HepG2 (cell line): ENCODE measurements around the gene HSDL1. TPM values are rescaled to one million over a fixed set of nuclear protein-coding genes. Genes with fewer than 3 reads are reported as not detected.
A peak's percentile ranks its signal among the peaks of the same experiment; 100 is the strongest.

ENCODE experiments used
- AKAP8 ChIP-seq: sonication (generic); formaldehyde crosslinking; IDR thresholded peaks from 2 replicates; pipeline ENCODE4 v1.5.1; 2020; ENCODE audit warnings: mild to moderate bottlenecking, missing genetic modification reagents
- ARHGAP35 ChIP-seq: sonication (generic); formaldehyde crosslinking; IDR thresholded peaks from 2 replicates; pipeline ENCODE4 v1.9.0; 2022; ENCODE audit warnings: mild to moderate bottlenecking, inconsistent platforms, moderate library complexity, missing genetic modification reagents, borderline replicate concordance
- E2F1 ChIP-seq: sonication (generic); formaldehyde crosslinking; IDR thresholded peaks from 2 replicates; pipeline ENCODE4 v1.5.0; 2020; ENCODE audit warnings: missing genetic modification reagents
- HNRNPK ChIP-seq: fragments of 200-400 bp; formaldehyde crosslinking; IDR thresholded peaks from 2 replicates; pipeline ENCODE4 v1.6.1; 2018; ENCODE audit warnings: low read length, low read depth, moderate library complexity, mild to moderate bottlenecking; ENCODE audit not compliant: poor library complexity, severe bottlenecking
- KDM2A ChIP-seq: sonication (generic); formaldehyde crosslinking; IDR thresholded peaks from 2 replicates; pipeline ENCODE4 v1.4.0; 2020; ENCODE audit warnings: low read depth, missing genetic modification reagents, borderline replicate concordance
- KDM5A ChIP-seq: fragments of 200-600 bp; sonication (generic); IDR thresholded peaks from 2 replicates; pipeline ENCODE4 v1.7.0; 2018; ENCODE audit warnings: antibody characterized with exemption, mild to moderate bottlenecking, low read length, borderline replicate concordance
- MAFF ChIP-seq: IDR thresholded peaks from 2 replicates; pipeline ENCODE4 v1.6.1; 2011; ENCODE audit warnings: low read depth, low read length, improper control_type of control experiment
- RNF2 ChIP-seq: fragments of 450-650 bp; conservative IDR thresholded peaks from 2 replicates; pipeline ENCODE4 v1.6.1; 2016; ENCODE audit warnings: low read depth
- SMARCC2 ChIP-seq: fragments of 450-650 bp; IDR thresholded peaks from 2 replicates; pipeline ENCODE4 v1.6.1; 2017; ENCODE audit warnings: antibody characterized with exemption, mild to moderate bottlenecking
- SOX13 ChIP-seq, 3 experiments: fragments of 450-650 bp in 1 of 3; sonication (generic) in 1 of 3; formaldehyde crosslinking in 1 of 3; IDR thresholded peaks in 2 of 3; conservative IDR thresholded peaks in 1 of 3; 2 replicates each; pipeline versions ENCODE4 v1.5.0 to v1.6.1; 2016 to 2020; ENCODE audit warnings: antibody characterized with exemption in 1 of 3, mild to moderate bottlenecking in 1 of 3, missing compliant biosample characterization in 1 of 3, missing genetic modification reagents in 1 of 3, moderate library complexity in 1 of 3
- ZNF225 ChIP-seq: sonication (generic); formaldehyde crosslinking; IDR thresholded peaks from 2 replicates; pipeline ENCODE4 v1.4.0; 2020; ENCODE audit warnings: mild to moderate bottlenecking, missing genetic modification reagents
- ZNF326 ChIP-seq: sonication (generic); formaldehyde crosslinking; IDR thresholded peaks from 2 replicates; pipeline ENCODE4 v1.4.0; 2020; ENCODE audit warnings: missing genetic modification reagents, borderline replicate concordance
- ZNF513 ChIP-seq: sonication (generic); formaldehyde crosslinking; conservative IDR thresholded peaks from 2 replicates; pipeline ENCODE4 v1.5.0; 2020; ENCODE audit warnings: missing genetic modification reagents
- ZNF891 ChIP-seq: sonication (generic); formaldehyde crosslinking; IDR thresholded peaks from 2 replicates; pipeline ENCODE4 v1.5.0; 2020; ENCODE audit warnings: mild to moderate bottlenecking, missing genetic modification reagents
- polyA plus RNA-seq, 8 experiments: library from polyadenylated mRNA; depleted of rRNA in 3 of 8; stranded (reverse) in 7 of 8; unstranded in 1 of 8; fragments of >200 nt; fragmentation: Illumina TruSeq in 4 of 8; extraction: Trizol in 4 of 8; gene quantifications; 2 replicates each; pipeline versions ENCODE4 v1.2.1 to v1.2.3, GENCODE V29; 2011 to 2016; ENCODE audit warnings: low read depth in 4 of 8, missing spikeins in 1 of 8, mixed read lengths in 1 of 8; ENCODE audit not compliant: insufficient read depth in 1 of 8
- total RNA-seq, 5 experiments: library from RNA; depleted of rRNA; stranded (reverse); fragments of >200 nt; fragmentation: Illumina TruSeq; extraction: Trizol; gene quantifications; 2 replicates each; pipeline ENCODE4 v1.2.3, GENCODE V29; 2016; ENCODE audit warnings: low read depth in 1 of 5
- TF ChIP-seq, protein P1 (sequence below): sonication (generic); formaldehyde crosslinking; IDR thresholded peaks from 2 replicates; pipeline ENCODE4 v1.4.0; 2020; ENCODE audit warnings: mild to moderate bottlenecking, low read depth, missing genetic modification reagents
- TF ChIP-seq, protein P2 (sequence below): sonication (generic); formaldehyde crosslinking; conservative IDR thresholded peaks from 2 replicates; pipeline ENCODE4 v1.8.0; 2022; ENCODE audit warnings: mild to moderate bottlenecking, moderate library complexity, missing genetic modification reagents
- TF ChIP-seq, protein P3 (sequence below): sonication (generic); formaldehyde crosslinking; IDR thresholded peaks from 2 replicates; pipeline ENCODE4 v1.5.0; 2020; ENCODE audit warnings: missing genetic modification reagents
- TF ChIP-seq, protein P4 (sequence below): sonication (generic); formaldehyde crosslinking; IDR thresholded peaks from 2 replicates; pipeline ENCODE4 v1.5.1; 2020; ENCODE audit warnings: missing genetic modification reagents, mild to moderate bottlenecking, borderline replicate concordance

Gene HSDL1
- total and polyA plus RNA-seq, 2 of the 13 experiments (the other 11 are each of a cell fraction or from before 2014, with no cell fraction given): 49.2 to 49.7 TPM

DNA sequence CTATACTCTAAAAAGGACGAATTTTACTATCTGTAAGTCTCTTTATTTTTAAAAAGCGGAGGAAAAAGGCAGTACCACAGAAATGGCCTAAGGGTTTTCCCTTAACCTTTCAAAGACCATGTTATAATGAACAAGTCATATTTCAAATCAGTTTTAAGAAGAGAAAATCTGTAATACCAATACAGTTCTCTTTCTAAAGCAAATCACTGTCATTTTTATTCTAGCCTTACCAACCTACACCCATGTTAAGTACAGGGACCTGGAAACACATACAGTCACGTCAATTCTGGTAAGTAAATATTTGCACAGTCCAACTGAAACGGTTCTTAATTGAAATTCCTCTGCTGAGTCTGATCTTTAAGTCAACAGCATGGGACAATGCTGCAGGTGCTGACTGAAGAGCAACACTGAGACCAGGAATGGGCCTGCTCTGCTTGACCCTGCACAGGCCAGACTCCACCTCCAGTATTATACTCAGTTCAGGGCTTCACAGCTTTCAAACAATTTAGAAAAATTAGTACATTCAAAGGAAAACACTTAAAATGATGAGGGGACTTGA lies 48.5 kb downstream of the HSDL1 start (continued):
- TF ChIP-seq, protein P1, sequence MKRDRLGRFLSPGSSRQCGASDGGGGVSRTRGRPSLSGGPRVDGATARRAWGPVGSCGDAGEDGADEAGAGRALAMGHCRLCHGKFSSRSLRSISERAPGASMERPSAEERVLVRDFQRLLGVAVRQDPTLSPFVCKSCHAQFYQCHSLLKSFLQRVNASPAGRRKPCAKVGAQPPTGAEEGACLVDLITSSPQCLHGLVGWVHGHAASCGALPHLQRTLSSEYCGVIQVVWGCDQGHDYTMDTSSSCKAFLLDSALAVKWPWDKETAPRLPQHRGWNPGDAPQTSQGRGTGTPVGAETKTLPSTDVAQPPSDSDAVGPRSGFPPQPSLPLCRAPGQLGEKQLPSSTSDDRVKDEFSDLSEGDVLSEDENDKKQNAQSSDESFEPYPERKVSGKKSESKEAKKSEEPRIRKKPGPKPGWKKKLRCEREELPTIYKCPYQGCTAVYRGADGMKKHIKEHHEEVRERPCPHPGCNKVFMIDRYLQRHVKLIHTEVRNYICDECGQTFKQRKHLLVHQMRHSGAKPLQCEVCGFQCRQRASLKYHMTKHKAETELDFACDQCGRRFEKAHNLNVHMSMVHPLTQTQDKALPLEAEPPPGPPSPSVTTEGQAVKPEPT (CRISPR knock-in tag): no peak
- TF ChIP-seq KDM5A (no peak), HNRNPK (no peak), E2F1 (CRISPR knock-in tag) (no peak), AKAP8 (CRISPR knock-in tag) (no peak), ZNF225 (CRISPR knock-in tag) (no peak), RNF2 (no peak), SOX13 (IDR thresholded peaks at IDR 0.05) (peak; percentile 85), SOX13 (CRISPR knock-in tag; conservative IDR thresholded peaks at IDR 0.05 in 1 of 2, IDR thresholded peaks at IDR 0.05 in 1 of 2) (peak in 1 of 2 experiments; percentile 96; a peak in 2 of 4 replicates), MAFF (peak; percentile 40), ZNF326 (no peak), KDM2A (CRISPR knock-in tag) (peak; percentile 39; the same call in 1 of the 2 replicates), ZNF513 (CRISPR knock-in tag) (no peak), SMARCC2 (no peak), ZNF891 (CRISPR knock-in tag) (no peak), ARHGAP35 (CRISPR knock-in tag) (no peak)
- TF ChIP-seq, protein P2, sequence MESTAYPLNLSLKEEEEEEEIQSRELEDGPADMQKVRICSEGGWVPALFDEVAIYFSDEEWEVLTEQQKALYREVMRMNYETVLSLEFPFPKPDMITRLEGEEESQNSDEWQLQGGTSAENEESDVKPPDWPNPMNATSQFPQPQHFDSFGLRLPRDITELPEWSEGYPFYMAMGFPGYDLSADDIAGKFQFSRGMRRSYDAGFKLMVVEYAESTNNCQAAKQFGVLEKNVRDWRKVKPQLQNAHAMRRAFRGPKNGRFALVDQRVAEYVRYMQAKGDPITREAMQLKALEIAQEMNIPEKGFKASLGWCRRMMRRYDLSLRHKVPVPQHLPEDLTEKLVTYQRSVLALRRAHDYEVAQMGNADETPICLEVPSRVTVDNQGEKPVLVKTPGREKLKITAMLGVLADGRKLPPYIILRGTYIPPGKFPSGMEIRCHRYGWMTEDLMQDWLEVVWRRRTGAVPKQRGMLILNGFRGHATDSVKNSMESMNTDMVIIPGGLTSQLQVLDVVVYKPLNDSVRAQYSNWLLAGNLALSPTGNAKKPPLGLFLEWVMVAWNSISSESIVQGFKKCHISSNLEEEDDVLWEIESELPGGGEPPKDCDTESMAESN: no peak
- TF ChIP-seq, protein P3, sequence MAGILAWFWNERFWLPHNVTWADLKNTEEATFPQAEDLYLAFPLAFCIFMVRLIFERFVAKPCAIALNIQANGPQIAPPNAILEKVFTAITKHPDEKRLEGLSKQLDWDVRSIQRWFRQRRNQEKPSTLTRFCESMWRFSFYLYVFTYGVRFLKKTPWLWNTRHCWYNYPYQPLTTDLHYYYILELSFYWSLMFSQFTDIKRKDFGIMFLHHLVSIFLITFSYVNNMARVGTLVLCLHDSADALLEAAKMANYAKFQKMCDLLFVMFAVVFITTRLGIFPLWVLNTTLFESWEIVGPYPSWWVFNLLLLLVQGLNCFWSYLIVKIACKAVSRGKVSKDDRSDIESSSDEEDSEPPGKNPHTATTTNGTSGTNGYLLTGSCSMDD (CRISPR knock-in tag): no peak
- TF ChIP-seq, protein P4, sequence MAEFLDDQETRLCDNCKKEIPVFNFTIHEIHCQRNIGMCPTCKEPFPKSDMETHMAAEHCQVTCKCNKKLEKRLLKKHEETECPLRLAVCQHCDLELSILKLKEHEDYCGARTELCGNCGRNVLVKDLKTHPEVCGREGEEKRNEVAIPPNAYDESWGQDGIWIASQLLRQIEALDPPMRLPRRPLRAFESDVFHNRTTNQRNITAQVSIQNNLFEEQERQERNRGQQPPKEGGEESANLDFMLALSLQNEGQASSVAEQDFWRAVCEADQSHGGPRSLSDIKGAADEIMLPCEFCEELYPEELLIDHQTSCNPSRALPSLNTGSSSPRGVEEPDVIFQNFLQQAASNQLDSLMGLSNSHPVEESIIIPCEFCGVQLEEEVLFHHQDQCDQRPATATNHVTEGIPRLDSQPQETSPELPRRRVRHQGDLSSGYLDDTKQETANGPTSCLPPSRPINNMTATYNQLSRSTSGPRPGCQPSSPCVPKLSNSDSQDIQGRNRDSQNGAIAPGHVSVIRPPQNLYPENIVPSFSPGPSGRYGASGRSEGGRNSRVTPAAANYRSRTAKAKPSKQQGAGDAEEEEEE: no peak
